HepG2 (cell line): ENCODE measurements around the gene VDAC2. TPM values are rescaled to one million over a fixed set of nuclear protein-coding genes. Genes with fewer than 3 reads are reported as not detected.

Source experiments
- CENPX ChIP-seq: sonication (generic); formaldehyde crosslinking; IDR thresholded peaks from 2 replicates; pipeline ENCODE4 v1.9.0; 2021; ENCODE audit warnings: mild to moderate bottlenecking, missing genetic modification reagents, moderate library complexity
- DPF2 ChIP-seq: sonication (generic); formaldehyde crosslinking; IDR thresholded peaks from 2 replicates; pipeline ENCODE4 v1.4.0; 2020; ENCODE audit warnings: mild to moderate bottlenecking, low read depth, missing genetic modification reagents, borderline replicate concordance
- EZH2 ChIP-seq: conservative IDR thresholded peaks from 2 replicates; pipeline ENCODE4 v1.6.1; 2012; ENCODE audit warnings: mild to moderate bottlenecking, low read depth, low read length, moderate library complexity
- FOXA3 ChIP-seq: IDR thresholded peaks from 2 replicates; pipeline ENCODE4 v1.6.1; 2016; ENCODE audit warnings: missing genetic modification reagents, missing compliant biosample characterization
- KDM5A ChIP-seq: fragments of 200-600 bp; sonication (generic); IDR thresholded peaks from 2 replicates; pipeline ENCODE4 v1.7.0; 2018; ENCODE audit warnings: antibody characterized with exemption, mild to moderate bottlenecking, low read length, borderline replicate concordance
- KLF9 ChIP-seq: IDR thresholded peaks from 2 replicates; pipeline ENCODE4 v1.6.1; 2016; ENCODE audit warnings: low read depth
- MEIS2 ChIP-seq: sonication (generic); formaldehyde crosslinking; IDR thresholded peaks from 2 replicates; pipeline ENCODE4 v1.9.0; 2021; ENCODE audit warnings: mild to moderate bottlenecking, missing genetic modification reagents
- MIXL1 ChIP-seq: IDR thresholded peaks from 2 replicates; pipeline ENCODE4 v1.6.1; 2016
- PCBP2 ChIP-seq: fragments of 200-400 bp; formaldehyde crosslinking; optimal IDR thresholded peaks from 2 replicates; pipeline ENCODE3; 2018; ENCODE audit warnings: low read length, low read depth; ENCODE audit not compliant: poor library complexity, severe bottlenecking
- POLR2A ChIP-seq, 2 experiments: IDR thresholded peaks; 2 replicates each; pipeline ENCODE4 v1.6.1; 2011; ENCODE audit warnings: low read depth in 2 of 2, low read length in 2 of 2, mild to moderate bottlenecking in 1 of 2, moderate library complexity in 1 of 2; ENCODE audit not compliant: insufficient read depth in 1 of 2
- PRMT3 ChIP-seq: sonication (generic); formaldehyde crosslinking; IDR thresholded peaks from 2 replicates; pipeline ENCODE4 v1.8.1; 2022; ENCODE audit warnings: low read depth, mild to moderate bottlenecking, moderate library complexity, missing genetic modification reagents, borderline replicate concordance
- RFXAP ChIP-seq: sonication (generic); formaldehyde crosslinking; IDR thresholded peaks from 2 replicates; pipeline ENCODE4 v1.4.0; 2020; ENCODE audit warnings: missing genetic modification reagents, borderline replicate concordance
- SOX5 ChIP-seq: IDR thresholded peaks from 2 replicates; pipeline ENCODE4 v1.6.1; 2016; ENCODE audit warnings: borderline replicate concordance
- STAG1 ChIP-seq: sonication (generic); formaldehyde crosslinking; IDR thresholded peaks from 2 replicates; pipeline ENCODE4 v1.4.0; 2020; ENCODE audit warnings: missing genetic modification reagents
- TEAD3 ChIP-seq: optimal IDR thresholded peaks from 2 replicates; pipeline ENCODE3; 2016; ENCODE audit warnings: borderline replicate concordance
- XRCC5 ChIP-seq: fragments of 200-400 bp; formaldehyde crosslinking; optimal IDR thresholded peaks from 2 replicates; pipeline ENCODE3; 2017; ENCODE audit warnings: mild to moderate bottlenecking, low read length
- YY1 ChIP-seq: IDR thresholded peaks from 2 replicates; pipeline ENCODE4 v1.6.1; 2011; ENCODE audit warnings: low read length, low read depth, moderate library complexity, mild to moderate bottlenecking; ENCODE audit not compliant: insufficient read depth, insufficient replicate concordance
- ZNF235 ChIP-seq: sonication (generic); formaldehyde crosslinking; IDR thresholded peaks from 2 replicates; pipeline ENCODE4 v1.8.1; 2023; ENCODE audit warnings: mild to moderate bottlenecking, missing genetic modification reagents, borderline replicate concordance
- ZNF335 ChIP-seq: sonication (generic); formaldehyde crosslinking; IDR thresholded peaks from 2 replicates; pipeline ENCODE4 v1.4.0; 2020; ENCODE audit warnings: missing genetic modification reagents
- ZNF430 ChIP-seq: sonication (generic); formaldehyde crosslinking; IDR thresholded peaks from 2 replicates; pipeline ENCODE4 v1.9.0; 2021; ENCODE audit warnings: mild to moderate bottlenecking, missing genetic modification reagents
- ZNF605 ChIP-seq: sonication (generic); formaldehyde crosslinking; IDR thresholded peaks from 2 replicates; pipeline ENCODE4 v1.8.0; 2022; ENCODE audit warnings: mild to moderate bottlenecking, missing genetic modification reagents
- ZNF720 ChIP-seq: sonication (generic); formaldehyde crosslinking; IDR thresholded peaks from 2 replicates; pipeline ENCODE4 v1.4.0; 2020; ENCODE audit warnings: missing genetic modification reagents
- ZNF772 ChIP-seq: sonication (generic); formaldehyde crosslinking; IDR thresholded peaks from 2 replicates; pipeline ENCODE4 v1.5.0; 2020; ENCODE audit warnings: mild to moderate bottlenecking, missing genetic modification reagents
- ZSCAN21 ChIP-seq: sonication (generic); formaldehyde crosslinking; IDR thresholded peaks from 2 replicates; pipeline ENCODE4 v1.8.0; 2022; ENCODE audit warnings: mild to moderate bottlenecking, missing genetic modification reagents, moderate library complexity, borderline replicate concordance
- ZSCAN30 ChIP-seq: sonication (generic); formaldehyde crosslinking; IDR thresholded peaks from 2 replicates; pipeline ENCODE4 v1.5.0; 2020; ENCODE audit warnings: mild to moderate bottlenecking, missing genetic modification reagents
- polyA plus RNA-seq, 8 experiments: library from polyadenylated mRNA; depleted of rRNA in 3 of 8; stranded (reverse) in 7 of 8; unstranded in 1 of 8; fragments of >200 nt; fragmentation: Illumina TruSeq in 4 of 8; extraction: Trizol in 4 of 8; gene quantifications; 2 replicates each; pipeline versions ENCODE4 v1.2.1 to v1.2.3, GENCODE V29; 2011 to 2016; ENCODE audit warnings: low read depth in 4 of 8, missing spikeins in 1 of 8, mixed read lengths in 1 of 8; ENCODE audit not compliant: insufficient read depth in 1 of 8
- total RNA-seq, 5 experiments: library from RNA; depleted of rRNA; stranded (reverse); fragments of >200 nt; fragmentation: Illumina TruSeq; extraction: Trizol; gene quantifications; 2 replicates each; pipeline ENCODE4 v1.2.3, GENCODE V29; 2016; ENCODE audit warnings: low read depth in 1 of 5
- TF ChIP-seq, protein P1 (sequence below): sonication (generic); formaldehyde crosslinking; conservative IDR thresholded peaks from 2 replicates; pipeline ENCODE4 v1.4.0; 2020; ENCODE audit warnings: missing genetic modification reagents
- TF ChIP-seq, protein P2 (sequence below): sonication (generic); formaldehyde crosslinking; IDR thresholded peaks from 2 replicates; pipeline ENCODE4 v1.4.0; 2020; ENCODE audit warnings: mild to moderate bottlenecking, missing genetic modification reagents
- TF ChIP-seq, protein P3 (sequence below): sonication (generic); formaldehyde crosslinking; IDR thresholded peaks from 2 replicates; pipeline ENCODE4 v1.8.0; 2023; ENCODE audit warnings: mild to moderate bottlenecking, missing genetic modification reagents
- TF ChIP-seq, protein P4 (sequence below): sonication (generic); formaldehyde crosslinking; IDR thresholded peaks from 2 replicates; pipeline ENCODE4 v1.5.0; 2020; ENCODE audit warnings: missing genetic modification reagents

The VDAC2 gene
- total and polyA plus RNA-seq, 2 of the 13 experiments (the other 11 are each of a cell fraction or from before 2014, with no cell fraction given) = 67.9 to 222 TPM

DNA sequence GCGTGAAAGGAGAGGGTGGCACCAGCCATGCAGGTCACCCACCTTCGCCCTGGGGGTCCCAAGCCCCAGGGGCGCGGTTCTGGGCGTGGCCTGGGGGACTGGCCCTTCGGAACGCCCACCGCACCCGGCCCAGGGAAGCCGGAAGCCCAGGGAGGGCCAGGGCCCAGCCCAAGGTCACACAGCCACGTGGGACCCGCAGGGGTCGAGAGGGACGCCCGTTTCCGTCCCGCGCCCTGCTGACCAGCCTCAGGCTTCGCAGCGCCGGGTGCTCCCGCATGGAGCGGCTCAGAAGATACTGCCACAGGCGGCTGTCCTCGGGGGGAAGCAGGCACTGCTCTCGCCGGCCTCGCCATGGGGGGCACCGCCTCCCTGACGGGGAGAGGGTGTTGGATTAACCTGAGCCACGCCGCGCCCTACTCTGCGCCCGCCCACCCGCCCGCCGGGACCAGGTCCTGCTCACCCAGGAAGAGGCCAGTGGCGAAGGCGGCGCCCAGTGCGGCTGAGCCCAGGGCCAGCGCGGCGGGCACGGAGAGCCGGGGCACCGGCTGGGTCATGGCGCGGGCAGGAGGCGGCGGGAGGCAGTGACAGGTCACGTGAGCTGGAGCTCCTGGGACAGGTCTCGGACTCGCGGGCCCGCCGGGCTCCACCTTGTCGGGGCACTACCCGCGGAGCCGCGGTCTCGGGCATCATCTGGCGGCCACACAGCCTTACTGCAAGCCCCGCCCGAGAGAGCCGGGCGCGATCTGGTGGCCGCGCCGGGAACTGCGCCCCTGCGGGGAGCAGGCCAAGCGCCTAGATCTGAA, 25.0 kb downstream of the VDAC2 start, which contains the start of gene COMTD1 (continued):
- 0 out of 2 replicates have a peak, but pooled peaks have one; percentile 14 for TF ChIP-seq ZNF605
- 0 out of 2 replicates have a peak, but pooled peaks have one; percentile 37 for TF ChIP-seq RFXAP
- TF ChIP-seq XRCC5 = peak; percentile 90
- TF ChIP-seq, protein P1, sequence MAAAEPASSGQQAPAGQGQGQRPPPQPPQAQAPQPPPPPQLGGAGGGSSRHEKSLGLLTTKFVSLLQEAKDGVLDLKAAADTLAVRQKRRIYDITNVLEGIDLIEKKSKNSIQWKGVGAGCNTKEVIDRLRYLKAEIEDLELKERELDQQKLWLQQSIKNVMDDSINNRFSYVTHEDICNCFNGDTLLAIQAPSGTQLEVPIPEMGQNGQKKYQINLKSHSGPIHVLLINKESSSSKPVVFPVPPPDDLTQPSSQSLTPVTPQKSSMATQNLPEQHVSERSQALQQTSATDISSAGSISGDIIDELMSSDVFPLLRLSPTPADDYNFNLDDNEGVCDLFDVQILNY (CRISPR knock-in tag) = peak; percentile 62; the same call in 1 of the 2 replicates
- TF ChIP-seq YY1 = peak; percentile 77
- TF ChIP-seq KLF9 (CRISPR knock-in tag) = no peak
- TF ChIP-seq, protein P2, sequence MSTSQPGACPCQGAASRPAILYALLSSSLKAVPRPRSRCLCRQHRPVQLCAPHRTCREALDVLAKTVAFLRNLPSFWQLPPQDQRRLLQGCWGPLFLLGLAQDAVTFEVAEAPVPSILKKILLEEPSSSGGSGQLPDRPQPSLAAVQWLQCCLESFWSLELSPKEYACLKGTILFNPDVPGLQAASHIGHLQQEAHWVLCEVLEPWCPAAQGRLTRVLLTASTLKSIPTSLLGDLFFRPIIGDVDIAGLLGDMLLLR (CRISPR knock-in tag) = peak; percentile 68; the same call in 1 of the 2 replicates
- TF ChIP-seq MIXL1 (CRISPR knock-in tag) = no peak
- TF ChIP-seq, protein P3, sequence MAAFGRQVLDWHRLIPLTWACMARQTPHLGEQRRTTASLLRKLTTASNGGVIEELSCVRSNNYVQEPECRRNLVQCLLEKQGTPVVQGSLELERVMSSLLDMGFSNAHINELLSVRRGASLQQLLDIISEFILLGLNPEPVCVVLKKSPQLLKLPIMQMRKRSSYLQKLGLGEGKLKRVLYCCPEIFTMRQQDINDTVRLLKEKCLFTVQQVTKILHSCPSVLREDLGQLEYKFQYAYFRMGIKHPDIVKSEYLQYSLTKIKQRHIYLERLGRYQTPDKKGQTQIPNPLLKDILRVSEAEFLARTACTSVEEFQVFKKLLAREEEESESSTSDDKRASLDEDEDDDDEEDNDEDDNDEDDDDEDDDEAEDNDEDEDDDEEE (CRISPR knock-in tag) = no peak
- TF ChIP-seq PCBP2 = no peak
- no peak; the same call in none of the 2 replicates for TF ChIP-seq DPF2
- TF ChIP-seq ZNF772 = no peak
- TF ChIP-seq MEIS2 (CRISPR knock-in tag) = peak; percentile 69
- peak; percentile 93 for TF ChIP-seq ZNF430
- TF ChIP-seq TEAD3 = no peak
- no peak for TF ChIP-seq ZNF235 (CRISPR knock-in tag)
- TF ChIP-seq, protein P4, sequence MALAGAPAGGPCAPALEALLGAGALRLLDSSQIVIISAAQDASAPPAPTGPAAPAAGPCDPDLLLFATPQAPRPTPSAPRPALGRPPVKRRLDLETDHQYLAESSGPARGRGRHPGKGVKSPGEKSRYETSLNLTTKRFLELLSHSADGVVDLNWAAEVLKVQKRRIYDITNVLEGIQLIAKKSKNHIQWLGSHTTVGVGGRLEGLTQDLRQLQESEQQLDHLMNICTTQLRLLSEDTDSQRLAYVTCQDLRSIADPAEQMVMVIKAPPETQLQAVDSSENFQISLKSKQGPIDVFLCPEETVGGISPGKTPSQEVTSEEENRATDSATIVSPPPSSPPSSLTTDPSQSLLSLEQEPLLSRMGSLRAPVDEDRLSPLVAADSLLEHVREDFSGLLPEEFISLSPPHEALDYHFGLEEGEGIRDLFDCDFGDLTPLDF (CRISPR knock-in tag) = peak; percentile 86
- TF ChIP-seq EZH2 = no peak
- TF ChIP-seq KDM5A = no peak
- TF ChIP-seq SOX5 (CRISPR knock-in tag) = no peak; the same call in 1 of the 2 replicates
- no peak for TF ChIP-seq ZNF720 (CRISPR knock-in tag)
- TF ChIP-seq POLR2A (IDR thresholded peaks at IDR 0.05; ENCODE audit: insufficient read depth in 1 of 2, low read depth in 2 of 2, low read length in 2 of 2) = peak; percentile 55 to 68; a peak in 3 of 4 replicates
- no peak for TF ChIP-seq CENPX (CRISPR knock-in tag)
- peak; percentile 99 for TF ChIP-seq STAG1
- TF ChIP-seq PRMT3 (CRISPR knock-in tag) = 0 out of 2 replicates have a peak, but pooled peaks have one; percentile 64
- peak; percentile 83 for TF ChIP-seq ZNF335 (CRISPR knock-in tag)
- no peak for TF ChIP-seq ZSCAN30 (CRISPR knock-in tag)
- TF ChIP-seq FOXA3 = peak; percentile 39; the same call in 1 of the 2 replicates
- TF ChIP-seq ZSCAN21 (CRISPR knock-in tag) = peak; percentile 69
